Heart left ventricle (tissue), 13 donors: ENCODE measurements around the gene ITGBL1.

Source experiments
- CTCF ChIP-seq, 12 donors: fragments of 200-600 bp; sonication (generic) in 4 of 12; IDR thresholded peaks; one replicate each; pipeline versions ENCODE4 v1.5.0 to v1.8.0; 2018 to 2022; ENCODE audit warnings: antibody characterized with exemption in 12 of 12, mild to moderate bottlenecking in 5 of 12
- POLR2A ChIP-seq, 2 donors: fragments of 450-650 bp; IDR thresholded peaks; one replicate each; pipeline ENCODE4 v1.6.1; 2017; ENCODE audit warnings: antibody characterized with exemption in 2 of 2, mild to moderate bottlenecking in 2 of 2, moderate library complexity in 2 of 2
- donor health status: ischemic (EF 13 %, LVEDD 7.1; RV severe dilation, severe dysfunction).
- donor health status: DM: no; HTN: yes; CAD: no.
- donor health status: DM: no; HTN: no; CAD: no.
- donor health status: ischemic (EF 25% LVEDD 6.9; RV normal size, moderate dysfunction).
- donor health status: ischemic (EF 25% LVEDD 5.7; RV mildly dilated, moderate dysfunction).
- donor health status: ischemic (EF 35%, LVEDD 5.7; RV mildly dilated, moderate dysfunction).
- donor health status: nonischemic (EF 11% LVEDD 7.7; RV severe dilation, severe dysfunction).
- donor health status: DM: yes; HTN: yes; CAD: no.
- donor health status: PGD.
- donor health status: ischemic (EF 29% LVEDD 5.4; RV normal size, mild dysfunction).
- donor health status: nonischemic (EF 23%, LVEDD 6.1; RV moderate dilation, normal function).

GRCh38 chr13:101590479-101590878, 138.0 kb downstream of the ITGBL1 start:
- TF ChIP-seq CTCF (IDR thresholded peaks at IDR 0.05): no peak
- TF ChIP-seq POLR2A (IDR thresholded peaks at IDR 0.05): no peak
